ENCODE results near the gene HOXD4. TPM values are rescaled to one million over a fixed set of nuclear protein-coding genes. Genes with fewer than 3 reads are reported as not detected.

HOXD4 gene
- total and polyA plus RNA-seq, 11 donors: 0.10 to 0.96 (median 0.41) TPM; not detected in 2

DNA sequence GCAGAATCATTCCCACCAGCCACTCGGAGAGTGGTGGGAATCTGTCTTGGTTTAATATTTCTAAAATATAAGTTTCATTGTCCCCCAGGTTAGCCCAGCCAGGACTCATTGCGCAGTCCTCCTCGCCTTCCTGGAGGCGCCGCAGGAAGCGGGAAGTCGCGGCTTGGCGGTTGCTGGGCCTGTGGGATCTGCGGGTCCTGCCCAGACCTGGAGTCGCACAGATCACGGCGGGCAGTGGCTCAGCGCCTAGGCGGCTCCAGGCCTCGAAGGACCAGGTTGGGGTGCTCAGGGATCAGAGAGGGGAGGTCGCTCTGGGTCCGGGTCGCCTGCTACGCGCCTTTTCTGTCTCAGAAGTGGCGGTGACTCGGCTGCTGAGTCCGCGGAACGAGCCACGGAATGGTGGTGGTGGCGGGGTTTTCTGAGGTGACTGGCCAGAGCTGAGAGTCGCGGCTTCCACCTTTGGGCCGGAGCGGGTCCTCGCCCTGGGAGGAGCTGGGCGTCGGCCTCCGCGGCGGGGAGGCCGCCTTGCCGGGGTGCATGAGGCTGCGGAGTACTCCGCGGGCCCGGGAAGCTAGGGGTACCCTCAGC lies 8.4 kb downstream of the HOXD4 start:
- ATAC-seq (peak in 1 of 4 donors; percentile 16), DNase-seq (no peak)
- Histone ChIP-seq H3K27ac (peak overlapping the region in 4 of 12 donors; percentile 17 to 37 (median 34)), H3K9me3 (no peaks in the 10 kb centered on the region), H3K36me3 (no peaks in the 10 kb centered on the region), H3K27me3 (peaks cover 76 to 100% (median 100%) of the 10 kb centered on the region in 9 donors), H3K4me3 (peak overlapping the region in 9 of 12 donors; percentile 5 to 43 (median 21)), H3K4me1 (peaks cover 0 to 37% (median 16%) of the 10 kb centered on the region in 12 donors)
- 2 to 17% (median 10%) methylated on average over 27 to 44 of the region's 44 CpGs for WGBS, 4 donors
- intact Hi-C loops (cut with DNase I): loop anchor here in 1 of 10 donors (10.0 kb wide), 1 partner anchor 105 kb away; the partner anchor contains the start of gene MTX2
- TF ChIP-seq, protein P1, sequence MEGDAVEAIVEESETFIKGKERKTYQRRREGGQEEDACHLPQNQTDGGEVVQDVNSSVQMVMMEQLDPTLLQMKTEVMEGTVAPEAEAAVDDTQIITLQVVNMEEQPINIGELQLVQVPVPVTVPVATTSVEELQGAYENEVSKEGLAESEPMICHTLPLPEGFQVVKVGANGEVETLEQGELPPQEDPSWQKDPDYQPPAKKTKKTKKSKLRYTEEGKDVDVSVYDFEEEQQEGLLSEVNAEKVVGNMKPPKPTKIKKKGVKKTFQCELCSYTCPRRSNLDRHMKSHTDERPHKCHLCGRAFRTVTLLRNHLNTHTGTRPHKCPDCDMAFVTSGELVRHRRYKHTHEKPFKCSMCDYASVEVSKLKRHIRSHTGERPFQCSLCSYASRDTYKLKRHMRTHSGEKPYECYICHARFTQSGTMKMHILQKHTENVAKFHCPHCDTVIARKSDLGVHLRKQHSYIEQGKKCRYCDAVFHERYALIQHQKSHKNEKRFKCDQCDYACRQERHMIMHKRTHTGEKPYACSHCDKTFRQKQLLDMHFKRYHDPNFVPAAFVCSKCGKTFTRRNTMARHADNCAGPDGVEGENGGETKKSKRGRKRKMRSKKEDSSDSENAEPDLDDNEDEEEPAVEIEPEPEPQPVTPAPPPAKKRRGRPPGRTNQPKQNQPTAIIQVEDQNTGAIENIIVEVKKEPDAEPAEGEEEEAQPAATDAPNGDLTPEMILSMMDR (IDR thresholded peaks at IDR 0.05): no peak
- no peak for TF ChIP-seq POLR2A (IDR thresholded peaks at IDR 0.05)

DNA sequence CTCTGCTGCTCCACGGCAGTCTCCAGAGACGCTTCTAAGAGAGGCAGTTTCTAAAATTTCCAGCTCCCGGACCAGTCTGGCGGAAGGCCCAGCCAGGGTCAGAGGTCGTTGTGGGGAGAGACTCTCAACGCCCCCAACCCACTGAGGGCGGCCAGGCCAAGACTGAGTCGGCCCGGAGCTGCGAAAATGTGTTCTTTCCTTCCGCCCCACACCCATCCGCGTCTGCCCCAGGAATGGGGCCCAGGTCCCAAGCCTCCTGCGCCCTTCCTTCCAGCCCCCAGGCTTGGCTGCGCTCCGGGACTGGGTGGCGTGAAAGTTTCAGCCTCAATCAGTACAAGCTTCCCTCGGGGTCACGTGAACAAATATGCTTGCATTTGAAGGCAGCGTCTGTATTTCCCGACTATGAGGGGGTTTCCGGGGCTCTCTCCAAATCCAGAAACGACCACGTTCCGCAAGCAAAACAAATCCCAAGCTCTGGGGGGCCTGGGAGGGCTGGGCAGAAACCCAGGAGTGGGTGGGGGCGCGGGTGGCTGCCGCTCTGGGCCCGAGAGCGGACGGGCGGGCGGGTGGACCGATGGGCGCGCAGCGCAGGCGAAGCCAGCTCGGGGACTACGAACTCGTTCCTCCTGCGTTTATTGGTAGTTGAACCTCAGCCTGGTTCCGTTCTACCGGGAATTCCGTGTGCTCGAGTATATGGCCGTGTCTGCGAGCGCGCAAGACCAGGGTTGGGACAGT lies 9.1 kb downstream of the HOXD4 start:
- ATAC-seq: peak in 2 of 4 donors; percentile 18 to 36
- Histone ChIP-seq H3K27me3 (peaks cover 76 to 100% (median 100%) of the 10 kb centered on the region in 9 donors), H3K9me3 (no peaks in the 10 kb centered on the region), H3K27ac (peak overlapping the region in 3 of 12 donors; percentile 17 to 36 (median 31)), H3K4me1 (peaks cover 0 to 43% (median 18%) of the 10 kb centered on the region in 12 donors), H3K4me3 (peak overlapping the region in 9 of 12 donors; percentile 5 to 43 (median 21)), H3K36me3 (no peaks in the 10 kb centered on the region)
- 3 to 17% (median 9%) methylated on average over 31 to 50 of the region's 50 CpGs for WGBS, 4 donors
- intact Hi-C loops (cut with DNase I): no loop called here
- no peak for DNase-seq
- no peak for TF ChIP-seq POLR2A (IDR thresholded peaks at IDR 0.05)
- TF ChIP-seq, protein P1 (IDR thresholded peaks at IDR 0.05): no peak

DNA sequence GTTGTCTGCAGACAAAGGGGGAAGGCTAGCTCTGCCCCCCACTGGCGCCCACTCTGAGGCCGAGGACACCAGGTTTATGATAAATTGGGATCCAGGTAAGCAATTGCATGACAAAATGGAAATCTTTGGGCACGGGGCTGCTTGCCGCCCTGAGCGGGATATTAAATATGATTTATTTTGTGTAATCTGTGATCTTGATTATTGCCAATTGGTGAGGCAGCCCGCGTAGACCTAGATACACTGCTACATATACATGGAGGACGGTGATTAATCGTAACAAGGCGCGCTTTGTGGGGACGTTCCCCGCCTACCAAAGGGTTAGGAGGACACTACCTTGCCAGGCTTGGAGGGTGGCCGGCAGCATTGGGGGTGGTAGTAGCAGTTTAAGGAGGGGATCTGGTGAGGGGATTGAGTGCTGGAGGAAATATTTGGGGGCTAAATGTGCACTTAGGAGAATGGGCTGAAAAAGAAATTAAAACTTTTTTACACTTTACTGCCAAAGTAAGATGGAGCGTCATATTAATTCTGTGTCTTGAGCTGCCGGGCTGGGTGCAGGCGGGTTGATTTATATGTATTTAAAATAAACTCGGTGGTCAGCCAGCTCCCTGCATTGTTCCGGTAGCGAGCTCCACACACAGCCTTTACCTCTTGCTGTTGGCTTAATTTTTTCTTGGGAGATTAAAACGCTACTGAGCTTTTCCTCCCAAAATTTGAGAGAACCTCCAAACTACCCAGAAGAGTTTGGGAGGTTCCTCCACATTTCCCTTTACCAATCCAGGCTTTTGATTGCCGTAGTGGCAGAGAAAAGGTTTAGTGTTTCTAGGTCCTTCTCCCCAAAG lies 9.9 kb downstream of the HOXD4 start:
- no peak overlapping the region for H3K27ac ChIP-seq
- H3K9me3 ChIP-seq: no peaks in the 10 kb centered on the region
- ATAC-seq (no peak), DNase-seq (no peak)
- 12 to 37% (median 25%) methylated on average over 22 of the region's 22 CpGs for WGBS, 4 donors
- peaks cover 72 to 100% (median 100%) of the 10 kb centered on the region in 9 donors for H3K27me3 ChIP-seq
- peaks cover 0 to 44% (median 18%) of the 10 kb centered on the region in 12 donors for H3K4me1 ChIP-seq
- no peaks in the 10 kb centered on the region for H3K36me3 ChIP-seq
- intact Hi-C loops (cut with DNase I): no loop called here
- TF ChIP-seq POLR2A (IDR thresholded peaks at IDR 0.05): no peak
- TF ChIP-seq, protein P1 (IDR thresholded peaks at IDR 0.05): no peak
- peak overlapping the region in 2 of 12 donors; percentile 24 to 32 for H3K4me3 ChIP-seq

Data from heart left ventricle (tissue), 16 donors.